B cell (primary cell): ENCODE measurements around the gene NHERF2. TPM values are rescaled to one million over a fixed set of nuclear protein-coding genes. Genes with fewer than 3 reads are reported as not detected.

ENCODE experiments used
- ATAC-seq: fragments of 200-7000 bp; cut with Tn5 transposase; one replicate; pipeline ENCODE4 v1.10.0; 2021; ENCODE audit warnings: low read depth, mild to moderate bottlenecking, moderate number of reproducible peaks, moderate library complexity
- CTCF ChIA-PET: fragments of 350-600 bp; sonication (Branson Sonifier 250); formaldehyde crosslinking; loops from one replicate; lab custom pipeline; 2021; ENCODE audit warnings: antibody characterized with exemption, inconsistent platforms; lab: Charles Lee
- POLR2A ChIA-PET: fragments of 350-600 bp; sonication (Branson Sonifier 250); formaldehyde crosslinking; loops from one replicate; lab custom pipeline; 2021; ENCODE audit warnings: antibody characterized with exemption; lab: Charles Lee
- DNase-seq: peaks from one replicate; pipeline ENCODE4 v3.0.0; 2013
- H2AFZ ChIP-seq: 2 replicates; pipeline ENCODE4 v1.6.1; 2012; ENCODE audit warnings: mild to moderate bottlenecking, low read depth, low read length; ENCODE audit not compliant: insufficient read depth, poor library complexity, severe bottlenecking
- H3K27ac ChIP-seq, 2 donors: 1 replicate in 1 of 2; 2 replicates in 1 of 2; pipeline ENCODE4 v1.5.1; 2012 to 2013; ENCODE audit warnings: low read length in 2 of 2, mild to moderate bottlenecking in 2 of 2, moderate library complexity in 1 of 2
- H3K27me3 ChIP-seq, 4 experiments: fragments of 200-600 bp in 1 of 4; sonication (generic) in 1 of 4; replicated peaks in 1 of 4; 1 replicate in 2 of 4; 2 replicates in 2 of 4; pipeline versions ENCODE4 v1.6.1 to v1.7.0; 2013 to 2016; ENCODE audit warnings: low read length in 3 of 4, mild to moderate bottlenecking in 2 of 4, mixed read lengths in 1 of 4, moderate library complexity in 1 of 4; ENCODE audit not compliant: insufficient read depth in 4 of 4, control insufficient read depth in 3 of 4; ENCODE audit errors: control extremely low read depth in 1 of 4
- H3K36me3 ChIP-seq, 2 experiments: replicated peaks in 1 of 2; 1 replicate in 1 of 2; 2 replicates in 1 of 2; pipeline versions ENCODE4 v1.6.1 to v1.7.1; 2013; ENCODE audit warnings: low read length in 1 of 2; ENCODE audit not compliant: insufficient read depth in 2 of 2, control insufficient read depth in 1 of 2; ENCODE audit errors: control extremely low read depth in 1 of 2, extremely low read depth in 1 of 2
- H3K4me1 ChIP-seq, 2 donors: fragments of 200-600 bp in 1 of 2; sonication (generic) in 1 of 2; 1 replicate in 1 of 2; 2 replicates in 1 of 2; pipeline versions ENCODE4 v1.5.1 to v1.6.1; 2013 to 2017; ENCODE audit warnings: low read length in 2 of 2; ENCODE audit not compliant: control insufficient read depth in 2 of 2, insufficient read depth in 2 of 2
- H3K4me2 ChIP-seq: replicated peaks from 2 replicates; pipeline ENCODE3; 2012; ENCODE audit warnings: mild to moderate bottlenecking, low read depth, low read length; ENCODE audit not compliant: poor library complexity, severe bottlenecking
- H3K4me3 ChIP-seq, 5 experiments: fragments of 200-600 bp in 1 of 5; sonication (generic) in 1 of 5; 1 replicate in 3 of 5; 2 replicates in 2 of 5; pipeline versions ENCODE4 v1.5.1 to v1.7.0; 2011 to 2016; ENCODE audit warnings: low read length in 4 of 5, mild to moderate bottlenecking in 4 of 5, low read depth in 2 of 5, control low read depth in 1 of 5, moderate library complexity in 1 of 5; ENCODE audit not compliant: insufficient read depth in 1 of 5; ENCODE audit errors: control extremely low read depth in 1 of 5, extremely low read depth in 1 of 5
- H3K79me2 ChIP-seq: fragments of 200-600 bp; sonication (generic); one replicate; pipeline ENCODE4 v1.6.0; 2016; ENCODE audit warnings: low read length; ENCODE audit not compliant: control insufficient read depth, insufficient read depth
- H3K9ac ChIP-seq: fragments of 200-600 bp; sonication (generic); 2 replicates; pipeline ENCODE4 v1.6.1; 2017; ENCODE audit warnings: mild to moderate bottlenecking, low read length, moderate library complexity
- H3K9me3 ChIP-seq, 3 donors: one replicate each; pipeline versions ENCODE4 v1.6.1 to v1.7.1; 2013; ENCODE audit warnings: low read length in 2 of 3; ENCODE audit not compliant: control insufficient read depth in 2 of 3, insufficient read depth in 1 of 3; ENCODE audit errors: control extremely low read depth in 1 of 3
- H4K20me1 ChIP-seq: 2 replicates; pipeline ENCODE4 v1.6.0; 2012; ENCODE audit warnings: mild to moderate bottlenecking, low read length; ENCODE audit not compliant: insufficient read depth, control insufficient read depth, poor library complexity, severe bottlenecking
- H3K27ac Mint-ChIP-seq: one replicate; pipeline ENCODE4 v1.8.0; 2021; ENCODE audit warnings: mixed read lengths
- H3K27me3 Mint-ChIP-seq: one replicate; pipeline ENCODE4 v1.8.0; 2021; ENCODE audit warnings: mixed read lengths
- H3K4me1 Mint-ChIP-seq: one replicate; pipeline ENCODE4 v1.8.0; 2021; ENCODE audit warnings: mixed read lengths
- H3K4me3 Mint-ChIP-seq: one replicate; pipeline ENCODE4 v1.8.0; 2021; ENCODE audit warnings: mixed read lengths
- H3K9me3 Mint-ChIP-seq: one replicate; pipeline ENCODE4 v1.8.0; 2022; ENCODE audit warnings: mixed read lengths; ENCODE audit not compliant: insufficient read depth
- EZH2 ChIP-seq: IDR thresholded peaks from 2 replicates; pipeline ENCODE4 v1.6.1; 2012; ENCODE audit warnings: borderline replicate concordance, low read depth, mild to moderate bottlenecking, moderate library complexity, low read length; ENCODE audit not compliant: insufficient read depth, poor library complexity, severe bottlenecking
- WGBS: methylation state at CpG from one replicate; pipeline ENCODE4 v1.1.5; 2013; ENCODE audit warnings: missing lambda C conversion rate; ENCODE audit not compliant: insufficient coverage; 5-methylcytosine and 5-hydroxymethylcytosine counted together
- intact Hi-C: fragments of 100-400 bp; cut with micrococcal nuclease; formaldehyde crosslinking; loops from one replicate; pipeline ENCODE4 v1.10.0; 2022
- polyA plus RNA-seq: library from polyadenylated mRNA; depleted of rRNA; stranded (reverse); fragments of >200 nt; gene quantifications from 2 replicates; pipeline ENCODE4 v1.2.3, GENCODE V29; 2012
- total RNA-seq, 2 donors: library from RNA; stranded (reverse); fragments of 120-200 nt in 1 of 2; gene quantifications; 1 replicate in 1 of 2; 2 replicates in 1 of 2; pipeline versions ENCODE4 v1.2.3 to v1.2.4, GENCODE V29; 2013 to 2022
- TF ChIP-seq, protein P1 (sequence below): fragments of 200-600 bp; IDR thresholded peaks from one replicate; pipeline ENCODE4 v1.8.0; 2022; ENCODE audit warnings: antibody characterized with exemption, mild to moderate bottlenecking

The NHERF2 gene
- total and polyA plus RNA-seq, 2 donors (not counting 1 experiment from before 2014, with no cell fraction given), result 1.8 to 2.2 TPM

- no peak for TF ChIP-seq EZH2
- TF ChIP-seq, protein P1, sequence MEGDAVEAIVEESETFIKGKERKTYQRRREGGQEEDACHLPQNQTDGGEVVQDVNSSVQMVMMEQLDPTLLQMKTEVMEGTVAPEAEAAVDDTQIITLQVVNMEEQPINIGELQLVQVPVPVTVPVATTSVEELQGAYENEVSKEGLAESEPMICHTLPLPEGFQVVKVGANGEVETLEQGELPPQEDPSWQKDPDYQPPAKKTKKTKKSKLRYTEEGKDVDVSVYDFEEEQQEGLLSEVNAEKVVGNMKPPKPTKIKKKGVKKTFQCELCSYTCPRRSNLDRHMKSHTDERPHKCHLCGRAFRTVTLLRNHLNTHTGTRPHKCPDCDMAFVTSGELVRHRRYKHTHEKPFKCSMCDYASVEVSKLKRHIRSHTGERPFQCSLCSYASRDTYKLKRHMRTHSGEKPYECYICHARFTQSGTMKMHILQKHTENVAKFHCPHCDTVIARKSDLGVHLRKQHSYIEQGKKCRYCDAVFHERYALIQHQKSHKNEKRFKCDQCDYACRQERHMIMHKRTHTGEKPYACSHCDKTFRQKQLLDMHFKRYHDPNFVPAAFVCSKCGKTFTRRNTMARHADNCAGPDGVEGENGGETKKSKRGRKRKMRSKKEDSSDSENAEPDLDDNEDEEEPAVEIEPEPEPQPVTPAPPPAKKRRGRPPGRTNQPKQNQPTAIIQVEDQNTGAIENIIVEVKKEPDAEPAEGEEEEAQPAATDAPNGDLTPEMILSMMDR, result no peak
- CTCF ChIA-PET, result interaction anchor here (1.1 to 1.8 kb wide), 2 partner anchors 50 to 132 kb away, joined by 3 to 10 read pairs; no protein-coding TSS in a partner anchor
- Histone ChIP-seq H3K79me2 (peaks cover 63% of the 10 kb centered on the region), H3K9me3 (no peaks in the 10 kb centered on the region), H3K4me2 (peak overlapping the region; percentile 77), H3K9ac (peak overlapping the region; percentile 63), H4K20me1 (peaks cover 56% of the 10 kb centered on the region), H2AFZ (peak overlapping the region; percentile 51), H3K27me3 (no peaks in the 10 kb centered on the region), H3K27ac (peak overlapping the region in 1 of 2 donors; percentile 77), H3K4me1 (peaks cover 42 to 54% of the 10 kb centered on the region in 2 donors), H3K4me3 (peak overlapping the region in 4 of 5 experiments; percentile 44 to 67 (median 56)), H3K36me3 (peaks cover 0 to 7% of the 10 kb centered on the region in 2 experiments)
- intact Hi-C loops, result loop anchor here (1.0 to 2.0 kb wide), 7 partner anchors 15 to 147 kb away; partner anchors contain the start of genes GFER, NDUFB10, NTHL1 and RPS2
- Mint-ChIP-seq H3K27me3 (no peaks in the 10 kb centered on the region), H3K27ac (peak overlapping the region; percentile 68), H3K9me3 (no peaks in the 10 kb centered on the region), H3K4me1 (peaks cover 47% of the 10 kb centered on the region), H3K4me3 (peak overlapping the region; percentile 82)
- no peak for ATAC-seq
- 1% methylated on average over 23 of the region's 23 CpGs for WGBS
- DNase-seq, result no peak
- POLR2A ChIA-PET, result interaction anchor here (0.6 to 1.5 kb wide), 4 partner anchors 13 to 147 kb away, joined by 3 to 5 read pairs (median 4); partner anchors contain the start of genes RPS2 and TRAF7
Observed at GRCh38 chr16:2008631-2009163, 18.0 kb upstream of the NHERF2 start.
